Activated CD4-positive, alpha-beta T cell treated with anti-CD3 and anti-CD28 coated beads for 36 hours (primary cell): ENCODE measurements around the gene RBKS. TPM values are rescaled to one million over a fixed set of nuclear protein-coding genes. Genes with fewer than 3 reads are reported as not detected.

ENCODE experiments used
- ATAC-seq: fragments of 200-7000 bp; cut with Tn5 transposase; one replicate; pipeline ENCODE4 v1.10.0; 2021; ENCODE audit warnings: mild to moderate bottlenecking, moderate library complexity
- CTCF ChIA-PET: fragments of 350-600 bp; sonication (Branson Sonifier 250); formaldehyde crosslinking; loops from one replicate; lab custom pipeline; 2021; ENCODE audit warnings: antibody characterized with exemption; lab: Charles Lee
- POLR2A ChIA-PET: fragments of 350-600 bp; sonication (Branson Sonifier 250); formaldehyde crosslinking; loops from one replicate; lab custom pipeline; 2021; ENCODE audit warnings: antibody characterized with exemption, inconsistent platforms; lab: Charles Lee
- DNase-seq: peaks from one replicate; pipeline ENCODE4 v3.0.0-alpha.2; 2020
- H3K27ac Mint-ChIP-seq: one replicate; pipeline ENCODE4 v1.8.0; 2021; ENCODE audit warnings: mixed read lengths
- H3K27me3 Mint-ChIP-seq: one replicate; pipeline ENCODE4 v1.8.0; 2021; ENCODE audit warnings: mixed read lengths
- H3K36me3 Mint-ChIP-seq: one replicate; pipeline ENCODE4 v1.8.0; 2021; ENCODE audit warnings: low read depth, mixed read lengths
- H3K4me1 Mint-ChIP-seq: one replicate; pipeline ENCODE4 v1.8.0; 2021; ENCODE audit warnings: mixed read lengths
- H3K4me3 Mint-ChIP-seq: one replicate; pipeline ENCODE4 v1.8.0; 2021; ENCODE audit warnings: mild to moderate bottlenecking, moderate library complexity, mixed read lengths
- H3K9me3 Mint-ChIP-seq: one replicate; pipeline ENCODE4 v1.8.0; 2021; ENCODE audit warnings: low read depth, mixed read lengths
- intact Hi-C, 2 experiments: fragments of 100-400 bp; cut with DNase I in 1 of 2; cut with micrococcal nuclease in 1 of 2; formaldehyde crosslinking; loops; one replicate each; pipeline versions ENCODE4 v1.14.2 to v1.15.1; 2022 to 2024; cut with DNase I, micrococcal nuclease
- total RNA-seq, 2 experiments: library from RNA; stranded (reverse); gene quantifications; one replicate each; pipeline ENCODE4 v1.2.3, GENCODE V29; 2021

RBKS gene
- total RNA-seq = 1 to 10 TPM; 4.6 to 6.4 TPM

DNA sequence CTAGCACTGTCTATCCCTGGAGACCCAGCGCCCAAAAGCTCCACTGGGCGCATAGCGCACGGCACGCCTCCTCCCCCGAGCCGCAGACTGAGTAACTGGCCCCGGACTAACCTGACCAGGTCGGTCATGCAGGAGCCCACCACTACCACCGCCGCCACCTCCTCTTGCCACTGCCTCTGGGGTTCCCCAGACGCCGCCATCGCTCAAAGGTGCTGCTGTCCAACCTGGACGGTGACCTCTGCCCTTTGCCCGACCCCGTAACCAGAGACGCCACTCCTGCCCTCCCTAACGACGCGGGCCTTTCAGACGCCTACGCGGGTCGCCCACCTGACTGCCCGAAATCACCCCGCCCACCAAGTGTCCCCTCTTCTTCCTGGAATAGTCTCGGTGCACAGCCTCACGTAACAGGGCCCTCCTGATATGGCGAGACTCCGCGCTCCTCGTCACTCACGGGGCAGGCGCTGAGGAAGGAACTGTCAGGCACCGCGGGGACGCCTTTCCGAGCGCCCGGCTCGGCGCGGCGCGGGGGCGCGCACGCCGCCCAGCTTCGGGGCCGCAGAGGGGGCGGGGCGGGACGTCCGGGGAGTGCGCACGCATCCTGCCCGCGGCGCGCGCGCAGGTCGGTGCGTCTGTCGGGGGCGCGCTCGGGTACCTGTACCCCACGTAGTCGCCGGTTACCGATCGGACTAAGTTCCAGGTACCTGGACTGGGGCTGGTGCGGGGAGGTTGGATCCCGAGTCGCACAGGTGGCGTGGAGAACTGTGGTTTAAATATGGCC lies at the start of gene RBKS, which contains the start of gene BABAM2:
TSS of gene RBKS (minus strand) at position 242 of the 778 bp plus-strand sequence. CDS start at position 200, 42 bp downstream.
TSS of gene BABAM2 (plus strand) at position 584 of the 778 bp plus-strand sequence. CDS start 3,828 bp downstream, outside the sequence.
- POLR2A ChIA-PET = interaction anchor here (0.6 to 1.5 kb wide), 8 partner anchors 12 to 722 kb away, joined by 3 to 9 read pairs (median 4); no protein-coding TSS in a partner anchor
- peak; percentile 94 for DNase-seq
- ATAC-seq = peak; percentile 87
- intact Hi-C loops = loop anchor here (1.0 to 10.0 kb wide), 16 partner anchors 30 to 1227 kb away; partner anchors contain the start of genes FOSL2 (in 2 of the 2), MRPL33 (in 2 of the 2), CLIP4 (in 1 of the 2) and EIF2B4 (in 1 of the 2)
- CTCF ChIA-PET = interaction anchor here (0.7 to 1.1 kb wide), 3 partner anchors 8 to 116 kb away, joined by 3 to 4 read pairs (median 3); no protein-coding TSS in a partner anchor
- Mint-ChIP-seq H3K4me3 (peak within 1 kb of the TSS; percentile 99), H3K27ac (peak within 1 kb of the TSS; percentile 99), H3K27me3 (no peaks in the 10 kb centered on the region), H3K36me3 (peaks cover 29% of the 10 kb centered on the region), H3K4me1 (peaks cover 58% of the 10 kb centered on the region), H3K9me3 (peaks cover 2% of the 10 kb centered on the region)

DNA sequence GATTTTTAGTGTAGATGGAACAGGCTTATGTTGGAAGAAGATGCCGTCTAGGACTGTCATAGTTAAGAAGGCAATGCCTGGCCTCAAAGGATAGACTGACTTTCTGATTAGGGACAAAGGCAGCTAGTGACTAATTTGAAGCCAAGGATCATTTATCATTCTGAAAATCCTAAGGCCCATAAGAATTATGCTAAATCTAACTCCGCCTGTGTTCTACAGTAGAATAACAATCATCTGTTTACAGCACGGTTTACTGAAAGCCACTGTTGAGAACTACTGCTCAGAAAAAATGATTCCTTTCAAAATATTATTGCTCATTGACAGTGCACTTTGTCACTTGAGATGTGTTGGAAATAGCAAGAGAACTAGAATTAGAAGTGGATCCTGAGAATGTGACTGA lies 44.8 kb upstream of the RBKS start:
- ATAC-seq (no peak), DNase-seq (no peak)
- CTCF ChIA-PET = no interaction called here
- H3K4me1 Mint-ChIP-seq = peaks cover 9% of the 10 kb centered on the region
- POLR2A ChIA-PET = no interaction called here
- intact Hi-C loops = no loop called here
- no peak overlapping the region for H3K4me3 Mint-ChIP-seq
- H3K27ac Mint-ChIP-seq = no peak overlapping the region
- no peaks in the 10 kb centered on the region for H3K9me3 Mint-ChIP-seq
- peaks cover 24% of the 10 kb centered on the region for H3K36me3 Mint-ChIP-seq
- no peaks in the 10 kb centered on the region for H3K27me3 Mint-ChIP-seq

DNA sequence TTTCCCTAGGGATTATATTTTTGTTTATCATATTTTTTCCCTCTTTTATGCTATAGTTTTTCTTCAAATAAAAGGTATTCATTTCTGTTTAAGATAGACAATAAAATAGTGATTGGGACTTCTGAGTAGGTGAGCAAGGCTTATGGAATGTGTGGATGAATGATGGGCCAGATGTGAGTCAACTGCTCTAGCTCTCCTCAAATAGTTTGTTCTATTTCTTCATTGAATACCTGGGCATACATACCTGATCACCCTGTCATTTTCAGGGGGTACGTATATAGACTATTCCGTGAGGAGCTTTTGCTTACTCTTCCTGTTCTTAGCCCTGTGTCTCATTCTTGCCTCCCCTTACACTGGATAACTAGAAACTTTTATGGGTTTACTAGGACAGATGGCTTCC lies 42.2 kb upstream of the RBKS start:
- CTCF ChIA-PET = interaction anchor here (1.0 kb wide), 1 partner anchor 82 kb away, joined by 3 read pairs; no protein-coding TSS in a partner anchor
- H3K27ac Mint-ChIP-seq = no peak overlapping the region
- H3K36me3 Mint-ChIP-seq = peaks cover 29% of the 10 kb centered on the region
- intact Hi-C loops = no loop called here
- POLR2A ChIA-PET = no interaction called here
- no peaks in the 10 kb centered on the region for H3K27me3 Mint-ChIP-seq
- H3K9me3 Mint-ChIP-seq = no peaks in the 10 kb centered on the region
- ATAC-seq = no peak
- H3K4me3 Mint-ChIP-seq = no peak overlapping the region
- no peak for DNase-seq
- H3K4me1 Mint-ChIP-seq = peaks cover 8% of the 10 kb centered on the region

DNA sequence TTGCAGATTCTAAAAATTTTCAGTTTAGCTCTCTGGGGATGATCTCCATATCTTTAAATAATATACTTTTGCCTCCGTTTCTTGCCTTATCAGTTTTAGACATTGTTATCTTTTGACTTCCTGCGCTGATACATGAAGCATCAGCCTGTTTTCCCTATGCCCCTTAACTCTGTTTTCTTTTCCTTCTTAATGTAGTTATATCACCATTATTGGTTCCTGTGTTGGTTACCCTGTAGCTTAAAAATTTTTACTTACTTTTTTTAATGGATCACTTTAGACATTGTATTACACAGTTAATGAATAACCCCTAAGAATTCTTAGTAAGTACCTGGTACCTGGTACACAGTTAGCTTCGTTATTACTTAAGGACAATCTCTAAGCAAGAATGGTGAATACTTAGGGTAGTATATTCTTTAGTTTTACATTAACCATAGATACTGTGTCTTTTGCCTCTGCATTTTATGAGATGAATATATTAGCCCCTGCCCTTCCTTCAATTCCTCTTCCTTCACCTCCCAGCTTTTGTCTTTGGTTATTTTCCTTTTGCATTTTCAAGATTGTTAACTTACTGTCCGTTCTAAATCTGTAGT lies 41.3 kb upstream of the RBKS start:
- intact Hi-C loops = no loop called here
- POLR2A ChIA-PET = no interaction called here
- Mint-ChIP-seq H3K4me1 (peaks cover 3% of the 10 kb centered on the region), H3K36me3 (peaks cover 25% of the 10 kb centered on the region), H3K4me3 (no peak overlapping the region), H3K27ac (no peak overlapping the region), H3K27me3 (no peaks in the 10 kb centered on the region), H3K9me3 (no peaks in the 10 kb centered on the region)
- CTCF ChIA-PET = interaction anchor here (0.8 to 1.0 kb wide), 2 partner anchors 30 to 74 kb away, joined by 3 read pairs; no protein-coding TSS in a partner anchor
- DNase-seq (no peak), ATAC-seq (no peak)

DNA sequence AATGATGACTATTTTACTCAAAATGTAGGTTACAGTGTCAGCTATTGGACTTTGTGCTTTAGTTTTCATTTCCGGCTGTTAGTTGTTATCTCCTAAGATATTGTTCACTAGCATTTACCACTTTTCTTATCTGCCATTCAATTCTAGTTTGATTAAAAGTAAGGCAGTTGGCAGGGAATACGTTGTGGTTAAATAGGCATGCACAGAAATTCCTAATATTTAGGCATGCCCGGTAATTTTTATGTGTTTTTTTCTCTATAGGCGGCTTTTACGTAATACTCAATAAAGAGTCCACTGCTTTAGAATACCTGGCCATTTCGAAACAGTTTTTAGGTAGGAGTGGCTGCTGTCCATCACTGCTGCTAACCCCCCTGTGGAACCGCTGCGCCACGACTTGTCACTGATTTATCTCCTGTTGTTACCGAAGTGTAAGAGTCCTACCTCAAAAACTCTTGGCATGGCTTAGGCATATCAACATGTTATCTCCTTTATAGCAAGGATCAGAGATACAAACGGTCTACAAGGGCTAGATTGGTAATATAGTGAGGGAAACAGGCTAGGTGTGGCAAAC lies 39.8 kb upstream of the RBKS start:
- Mint-ChIP-seq H3K27me3 (no peaks in the 10 kb centered on the region), H3K9me3 (no peaks in the 10 kb centered on the region), H3K4me3 (no peak overlapping the region), H3K27ac (no peak overlapping the region), H3K36me3 (peaks cover 31% of the 10 kb centered on the region), H3K4me1 (peaks cover 7% of the 10 kb centered on the region)
- DNase-seq (no peak), ATAC-seq (no peak)
- intact Hi-C loops = no loop called here
- CTCF ChIA-PET = no interaction called here
- POLR2A ChIA-PET = no interaction called here

DNA sequence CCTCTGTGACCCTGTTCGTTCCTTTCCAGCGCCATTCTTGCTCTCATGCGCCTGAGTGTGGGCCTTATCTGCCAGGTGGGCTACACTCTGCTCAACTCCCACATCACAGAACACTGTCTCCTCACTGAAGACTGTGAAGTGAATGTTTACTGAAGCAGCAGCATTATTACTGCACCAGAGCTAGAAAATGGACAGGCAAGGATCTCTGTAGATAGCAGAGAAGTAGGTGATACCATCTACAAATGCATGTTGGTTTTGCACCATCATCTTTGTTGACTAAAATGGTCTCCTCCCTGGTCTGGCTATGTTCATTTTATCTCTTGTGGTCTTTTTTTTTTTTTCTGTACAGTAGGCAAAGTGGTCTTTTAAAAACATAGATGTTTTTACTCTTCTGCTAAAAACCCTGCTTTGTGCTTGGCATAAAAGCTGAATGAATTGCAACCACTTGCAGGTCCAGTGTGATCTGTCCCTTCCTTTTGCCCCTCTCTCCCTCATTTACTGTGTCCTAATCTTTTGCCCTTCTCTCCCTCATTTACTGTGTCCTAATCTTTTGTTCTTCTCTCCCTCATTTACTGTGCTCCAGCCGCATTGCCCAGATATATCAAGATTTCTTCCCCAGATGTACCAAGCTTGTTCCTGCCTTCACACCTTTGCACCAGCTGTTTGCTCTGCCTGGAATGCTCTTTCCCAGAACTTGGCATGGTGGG lies 35.7 kb upstream of the RBKS start:
- peaks cover 4% of the 10 kb centered on the region for H3K4me1 Mint-ChIP-seq
- POLR2A ChIA-PET = interaction anchor here (0.7 kb wide), 1 partner anchor 17 kb away, joined by 3 read pairs; no protein-coding TSS in a partner anchor
- CTCF ChIA-PET = no interaction called here
- no peak overlapping the region for H3K4me3 Mint-ChIP-seq
- H3K27ac Mint-ChIP-seq = no peak overlapping the region
- DNase-seq = no peak
- ATAC-seq = no peak
- H3K27me3 Mint-ChIP-seq = no peaks in the 10 kb centered on the region
- no peaks in the 10 kb centered on the region for H3K9me3 Mint-ChIP-seq
- intact Hi-C loops = no loop called here
- peaks cover 17% of the 10 kb centered on the region for H3K36me3 Mint-ChIP-seq

DNA sequence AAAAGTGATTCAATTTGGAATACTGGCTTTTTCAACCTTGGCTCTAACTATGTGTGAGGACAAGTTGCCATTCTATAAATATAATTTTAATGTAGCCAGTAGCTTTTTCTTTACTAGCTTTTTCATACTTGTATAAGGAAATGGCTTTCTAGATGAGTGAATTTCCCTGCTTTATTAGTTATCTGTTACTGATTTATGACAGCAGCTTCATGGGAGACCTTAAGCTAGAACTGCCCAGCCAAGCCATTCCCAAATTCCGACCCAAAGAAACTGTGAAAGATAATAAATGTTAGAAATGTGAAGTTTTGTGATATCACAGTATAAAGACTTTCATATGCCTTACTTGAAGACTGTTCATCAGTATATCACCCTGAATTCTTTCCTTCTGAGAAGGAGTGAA lies 32.7 kb upstream of the RBKS start:
- H3K9me3 Mint-ChIP-seq = no peaks in the 10 kb centered on the region
- H3K36me3 Mint-ChIP-seq = peaks cover 8% of the 10 kb centered on the region
- ChIA-PET CTCF (no interaction called here), POLR2A (no interaction called here)
- H3K4me1 Mint-ChIP-seq = peaks cover 24% of the 10 kb centered on the region
- H3K4me3 Mint-ChIP-seq = no peak overlapping the region
- no peak overlapping the region for H3K27ac Mint-ChIP-seq
- DNase-seq (no peak), ATAC-seq (no peak)
- no peaks in the 10 kb centered on the region for H3K27me3 Mint-ChIP-seq
- intact Hi-C loops = no loop called here

DNA sequence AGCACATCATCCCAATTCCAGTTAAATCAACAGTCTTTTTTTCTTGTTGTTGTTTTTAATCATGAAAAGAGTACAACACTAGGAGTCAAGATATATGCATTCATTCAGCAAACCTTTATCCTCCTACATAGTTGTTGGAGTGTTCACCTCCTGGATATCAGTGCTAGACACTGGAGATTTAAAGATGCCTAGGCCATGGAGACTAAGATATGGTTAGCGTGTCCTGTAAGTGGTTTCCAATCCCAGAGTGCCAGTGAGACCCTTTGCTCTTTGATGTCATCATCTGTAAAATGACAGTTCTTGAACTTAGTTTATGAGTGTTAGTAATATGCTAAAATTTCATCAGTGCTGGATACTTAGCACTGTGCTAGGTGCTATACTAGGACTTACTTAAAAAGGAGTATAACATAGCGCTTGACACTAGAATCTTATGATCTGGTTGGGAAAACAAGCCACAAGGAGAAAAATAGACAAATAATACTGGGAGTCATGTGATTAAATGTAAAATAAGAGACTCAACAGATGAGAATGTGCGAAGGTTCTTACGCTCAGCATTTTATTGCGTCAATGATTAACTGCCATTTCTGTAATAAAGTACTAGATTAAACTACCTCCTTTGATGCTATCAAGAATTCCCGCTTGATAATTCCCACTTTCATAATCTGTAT lies 31.8 kb upstream of the RBKS start:
- no peak overlapping the region for H3K4me3 Mint-ChIP-seq

DNA sequence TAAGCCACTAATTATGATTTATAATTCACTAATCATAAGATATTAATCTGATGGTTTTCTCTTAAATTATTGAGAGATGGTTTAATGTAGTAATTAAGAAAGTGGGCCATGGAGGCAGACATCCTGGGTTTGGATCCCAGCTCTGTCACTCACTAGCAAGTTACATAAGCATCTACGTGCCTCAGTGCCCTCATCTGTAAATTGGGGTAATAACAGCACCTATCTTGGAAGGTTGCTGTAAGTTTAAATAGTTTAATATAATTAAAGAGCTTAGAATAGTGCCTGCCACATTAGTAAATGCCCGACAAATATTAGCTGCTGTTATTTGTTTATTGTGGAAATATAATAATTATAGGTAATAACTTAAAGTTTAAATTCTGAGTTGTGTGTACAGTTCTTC lies 31.2 kb upstream of the RBKS start:
- ChIA-PET CTCF (interaction anchor here (0.8 kb wide), 1 partner anchor 197 kb away, joined by 3 read pairs; no protein-coding TSS in a partner anchor), POLR2A (no interaction called here)
- intact Hi-C loops = no loop called here
- Mint-ChIP-seq H3K27ac (no peak overlapping the region), H3K9me3 (no peaks in the 10 kb centered on the region), H3K4me3 (no peak overlapping the region), H3K36me3 (peaks cover 7% of the 10 kb centered on the region), H3K27me3 (no peaks in the 10 kb centered on the region), H3K4me1 (peaks cover 24% of the 10 kb centered on the region)
- DNase-seq = no peak
- ATAC-seq = no peak

More for the DNA sequence above, 31.8 kb upstream of the RBKS start:
- Mint-ChIP-seq H3K9me3 (no peaks in the 10 kb centered on the region), H3K36me3 (peaks cover 8% of the 10 kb centered on the region), H3K27me3 (no peaks in the 10 kb centered on the region), H3K4me1 (peaks cover 24% of the 10 kb centered on the region), H3K27ac (no peak overlapping the region)
- DNase-seq (no peak), ATAC-seq (no peak)
- ChIA-PET POLR2A (no interaction called here), CTCF (interaction anchor here (0.8 kb wide), 1 partner anchor 198 kb away, joined by 3 read pairs; no protein-coding TSS in a partner anchor)
- intact Hi-C loops = no loop called here

DNA sequence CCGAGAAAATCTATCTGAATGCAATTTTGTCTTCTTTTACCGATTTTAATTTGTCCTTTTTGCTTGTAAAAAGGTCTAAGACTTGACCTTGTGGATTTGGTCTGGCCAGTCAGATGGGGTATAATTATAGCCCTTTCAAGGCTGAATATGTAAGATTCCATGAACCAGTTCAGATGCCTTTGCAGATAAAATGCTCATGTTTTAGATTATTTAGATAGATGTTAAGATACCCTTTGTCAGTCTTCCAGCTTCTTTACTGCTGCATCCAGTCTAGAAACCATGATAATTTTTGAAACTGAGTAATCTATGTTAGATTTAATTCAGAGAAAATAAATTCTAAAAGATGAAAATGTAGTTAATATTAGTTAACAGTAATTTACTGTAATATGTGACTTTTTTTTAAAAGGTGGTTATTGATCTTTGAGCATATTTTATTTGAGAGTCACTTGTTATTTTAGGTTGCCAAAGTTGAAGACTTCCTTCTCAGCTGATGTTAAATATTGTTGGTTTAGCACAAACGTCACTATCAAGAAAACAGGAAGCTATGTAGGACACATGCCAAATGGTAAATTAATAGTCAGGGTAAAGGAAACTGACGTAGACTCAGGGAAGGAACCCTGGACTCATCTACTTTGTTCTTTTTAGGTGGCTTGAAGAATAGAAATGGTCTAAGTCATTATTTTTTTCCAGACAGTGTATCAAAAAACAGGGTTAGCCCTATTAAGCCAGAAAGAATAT lies 30.1 kb upstream of the RBKS start:
- ChIA-PET POLR2A (no interaction called here), CTCF (no interaction called here)

More for the DNA sequence above, 30.1 kb upstream of the RBKS start:
- Mint-ChIP-seq H3K4me3 (no peak overlapping the region), H3K27me3 (no peaks in the 10 kb centered on the region), H3K9me3 (no peaks in the 10 kb centered on the region), H3K36me3 (peaks cover 1% of the 10 kb centered on the region), H3K4me1 (peaks cover 20% of the 10 kb centered on the region), H3K27ac (peak overlapping the region; percentile 48)
- no peak for DNase-seq
- intact Hi-C loops = no loop called here
- ATAC-seq = peak; percentile 36
